Activated naive CD4-positive, alpha-beta T cell treated with anti-CD3 and anti-CD28 coated beads, Interleukin-2, amount 50 U/mL, for 72 hours (primary cell): ENCODE measurements around the gene BOC. TPM values are rescaled to one million over a fixed set of nuclear protein-coding genes. Genes with fewer than 3 reads are reported as not detected.

ENCODE experiments used
- ATAC-seq, 2 donors: fragments of 150-1000 bp; cut with Tn5 transposase; 2 replicates each; pipeline ENCODE4 v1.10.0; 2021; ENCODE audit warnings: mild to moderate bottlenecking in 2 of 2, moderate library complexity in 2 of 2
- DNase-seq, 2 donors: peaks; one replicate each; pipeline ENCODE4 v3.0.0; 2021 to 2022; ENCODE audit warnings: low spot score in 2 of 2
- H3K27ac Mint-ChIP-seq, 2 donors: one replicate each; pipeline ENCODE4 v1.8.0; 2022; ENCODE audit warnings: mild to moderate bottlenecking in 2 of 2, mixed read lengths in 2 of 2
- H3K36me3 Mint-ChIP-seq, 2 donors: one replicate each; pipeline ENCODE4 v1.8.0; 2022; ENCODE audit warnings: mixed read lengths in 2 of 2
- H3K9me3 Mint-ChIP-seq, 2 donors: one replicate each; pipeline ENCODE4 v1.8.0; 2022; ENCODE audit warnings: mixed read lengths in 2 of 2
- total RNA-seq, 2 donors: library from RNA; stranded (reverse); gene quantifications; one replicate each; pipeline ENCODE4 v1.2.3, GENCODE V29; 2022

The BOC gene
- total RNA-seq, 2 donors from 2014 or later = 0.62 TPM; not detected in 1

- no peak for DNase-seq
- Mint-ChIP-seq H3K9me3 (no peaks in the 10 kb centered on the region), H3K27ac (no peak overlapping the region), H3K36me3 (no peaks in the 10 kb centered on the region)
- no peak for ATAC-seq
Measured at GRCh38 chr3:113179235-113179824, 32.0 kb upstream of the BOC start.

GRCh38 chr3:113183748-113184661, 27.4 kb upstream of the BOC start:
- peaks cover 3 to 6% of the 10 kb centered on the region in 2 donors for H3K9me3 Mint-ChIP-seq
- DNase-seq (no peak), ATAC-seq (no peak)
- H3K36me3 Mint-ChIP-seq = peaks cover 0 to 9% of the 10 kb centered on the region in 2 donors
- no peak overlapping the region for H3K27ac Mint-ChIP-seq

GRCh38 chr3:113185194-113185835, 26.0 kb upstream of the BOC start:
- Mint-ChIP-seq H3K36me3 (peaks cover 0 to 9% of the 10 kb centered on the region in 2 donors), H3K27ac (no peak overlapping the region), H3K9me3 (peaks cover 3 to 10% of the 10 kb centered on the region in 2 donors)
- DNase-seq (no peak), ATAC-seq (no peak)

GRCh38 chr3:113186566-113186965, 24.8 kb upstream of the BOC start:
- ATAC-seq (no peak), DNase-seq (no peak)
- Mint-ChIP-seq H3K9me3 (peaks cover 3 to 10% of the 10 kb centered on the region in 2 donors), H3K27ac (no peak overlapping the region), H3K36me3 (peaks cover 0 to 9% of the 10 kb centered on the region in 2 donors)

- DNase-seq (no peak), ATAC-seq (no peak)
- H3K9me3 Mint-ChIP-seq = peaks cover 0 to 5% of the 10 kb centered on the region in 2 donors
- peaks cover 0 to 3% of the 10 kb centered on the region in 2 donors for H3K36me3 Mint-ChIP-seq
- H3K27ac Mint-ChIP-seq = no peak overlapping the region
Measured at GRCh38 chr3:113193288-113193687, 18.1 kb upstream of the BOC start.

GRCh38 chr3:113193719-113194118, 17.6 kb upstream of the BOC start:
- peaks cover 0 to 4% of the 10 kb centered on the region in 2 donors for H3K9me3 Mint-ChIP-seq
- no peaks in the 10 kb centered on the region for H3K36me3 Mint-ChIP-seq
- DNase-seq (no peak), ATAC-seq (no peak)
- H3K27ac Mint-ChIP-seq = no peak overlapping the region

- no peak overlapping the region for H3K27ac Mint-ChIP-seq
- ATAC-seq = no peak
- DNase-seq = no peak
- H3K36me3 Mint-ChIP-seq = no peaks in the 10 kb centered on the region
- H3K9me3 Mint-ChIP-seq = no peaks in the 10 kb centered on the region
Measured at GRCh38 chr3:113194823-113195401, 16.4 kb upstream of the BOC start.

GRCh38 chr3:113200351-113200750, 11.0 kb upstream of the BOC start:
- H3K9me3 Mint-ChIP-seq = no peaks in the 10 kb centered on the region
- DNase-seq (no peak), ATAC-seq (no peak)
- no peaks in the 10 kb centered on the region for H3K36me3 Mint-ChIP-seq
- H3K27ac Mint-ChIP-seq = no peak overlapping the region

- Mint-ChIP-seq H3K27ac (no peak overlapping the region), H3K9me3 (no peaks in the 10 kb centered on the region), H3K36me3 (no peaks in the 10 kb centered on the region)
- DNase-seq (no peak), ATAC-seq (no peak)
Measured at GRCh38 chr3:113200946-113201345, 10.4 kb upstream of the BOC start.

- DNase-seq = no peak
- Mint-ChIP-seq H3K9me3 (no peaks in the 10 kb centered on the region), H3K27ac (no peak overlapping the region), H3K36me3 (no peaks in the 10 kb centered on the region)
- ATAC-seq = no peak
Measured at GRCh38 chr3:113204371-113204770, 7.0 kb upstream of the BOC start.

- ATAC-seq (no peak), DNase-seq (no peak)
- Mint-ChIP-seq H3K36me3 (no peaks in the 10 kb centered on the region), H3K9me3 (no peaks in the 10 kb centered on the region), H3K27ac (no peak overlapping the region)
Measured at GRCh38 chr3:113205481-113205880, 5.9 kb upstream of the BOC start.

- Mint-ChIP-seq H3K27ac (no peak overlapping the region), H3K9me3 (no peaks in the 10 kb centered on the region), H3K36me3 (peaks cover 6 to 7% of the 10 kb centered on the region in 2 donors)
- ATAC-seq = no peak
- no peak for DNase-seq
Measured at GRCh38 chr3:113210604-113211329, 590 bp upstream of the BOC start.

GRCh38 chr3:113212150-113212843, 940 bp downstream of the BOC start:
- ATAC-seq (peak in 1 of 2 donors; percentile 61), DNase-seq (peak in 1 of 2 donors; percentile 18)
- no peaks in the 10 kb centered on the region for H3K9me3 Mint-ChIP-seq
- peaks cover 6 to 7% of the 10 kb centered on the region in 2 donors for H3K36me3 Mint-ChIP-seq
- no peak overlapping the region for H3K27ac Mint-ChIP-seq

- no peak for DNase-seq
- Mint-ChIP-seq H3K9me3 (no peaks in the 10 kb centered on the region), H3K27ac (no peak overlapping the region), H3K36me3 (peaks cover 6 to 7% of the 10 kb centered on the region in 2 donors)
- no peak for ATAC-seq
Measured at GRCh38 chr3:113212844-113213375, 1.6 kb downstream of the BOC start.

- H3K36me3 Mint-ChIP-seq = peaks cover 6 to 7% of the 10 kb centered on the region in 2 donors
- ATAC-seq (no peak), DNase-seq (no peak)
- H3K27ac Mint-ChIP-seq = no peak overlapping the region
- no peaks in the 10 kb centered on the region for H3K9me3 Mint-ChIP-seq
Measured at GRCh38 chr3:113213896-113214587, 2.7 kb downstream of the BOC start.
